ENCODE results near the gene BASP1.

DNA sequence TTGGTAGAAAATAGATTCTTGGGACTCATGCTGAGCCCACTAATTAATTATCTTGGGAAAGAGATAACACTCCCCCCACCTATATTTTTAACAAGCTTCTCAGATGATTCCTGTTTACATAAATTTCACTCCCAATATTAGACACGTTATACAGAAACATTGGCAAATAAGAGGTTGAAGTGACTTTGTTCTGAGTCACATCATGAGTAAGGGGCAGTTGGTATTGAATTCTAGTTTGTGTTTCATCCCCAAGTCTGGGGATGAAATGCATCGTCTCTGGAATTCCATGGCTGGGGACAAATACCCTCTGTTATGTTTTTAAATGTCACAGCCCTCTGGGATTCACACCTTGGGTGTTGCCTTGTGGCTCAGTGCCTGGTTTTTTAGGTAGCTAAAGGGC lies 41.0 kb downstream of the BASP1 start:
- TF ChIP-seq CTCF (IDR thresholded peaks at IDR 0.05; ENCODE audit: low read depth, low read length) (no peak), POLR2A (IDR thresholded peaks at IDR 0.05; ENCODE audit: extremely low read depth, insufficient read length) (no peak)
